GM19043 (cell line): ENCODE measurements around the gene TAF10.
A peak's percentile ranks its signal among the peaks of the same experiment; 100 is the strongest.

ENCODE experiments used
- ATAC-seq: cut with Tn5 transposase; IDR thresholded peaks from one replicate; pipeline ENCODE4 v1.9.1; 2021; ENCODE audit warnings: low read depth; ENCODE audit not compliant: unreplicated experiment

The TAF10 gene

DNA sequence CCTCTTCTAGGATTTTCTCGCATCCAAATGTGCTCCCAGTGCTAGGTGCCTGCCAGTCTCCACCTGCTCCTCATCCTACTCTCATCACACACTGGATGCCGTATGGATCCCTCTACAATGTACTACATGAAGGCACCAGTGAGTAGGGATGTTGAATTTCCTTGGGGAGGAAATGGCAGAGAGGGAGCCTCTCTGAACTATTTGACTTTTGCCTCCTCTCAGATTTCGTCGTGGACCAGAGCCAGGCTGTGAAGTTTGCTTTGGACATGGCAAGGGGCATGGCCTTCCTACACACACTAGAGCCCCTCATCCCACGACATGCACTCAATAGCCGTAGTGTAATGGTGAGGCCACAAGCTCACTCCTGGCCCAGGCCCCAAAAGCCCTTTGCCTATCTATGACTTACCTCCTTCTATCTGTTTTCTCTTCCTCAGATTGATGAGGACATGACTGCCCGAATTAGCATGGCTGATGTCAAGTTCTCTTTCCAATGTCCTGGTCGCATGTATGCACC, 2.5 kb downstream of the TAF10 start:
- no peak for ATAC-seq

GRCh38 chr11:6608726-6609501, 3.1 kb downstream of the TAF10 start:
- ATAC-seq, result no peak

DNA sequence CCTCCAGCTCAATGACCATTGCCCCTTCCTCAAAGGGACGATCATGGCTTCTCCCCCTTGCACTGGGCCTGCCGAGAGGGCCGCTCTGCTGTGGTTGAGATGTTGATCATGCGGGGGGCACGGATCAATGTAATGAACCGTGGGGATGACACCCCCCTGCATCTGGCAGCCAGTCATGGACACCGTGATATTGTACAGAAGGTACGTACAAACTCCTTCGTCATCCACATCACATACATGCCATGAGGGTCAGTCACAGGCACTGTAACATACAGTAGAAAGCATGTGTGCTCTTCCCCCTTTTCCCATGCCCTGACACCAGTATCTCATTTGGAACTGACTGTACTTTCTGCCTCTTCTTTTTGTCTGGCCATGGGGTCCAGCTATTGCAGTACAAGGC, 4.0 kb downstream of the TAF10 start:
- ATAC-seq, result no peak

- ATAC-seq, result no peak
Measured at GRCh38 chr11:6607190-6607795, 4.7 kb downstream of the TAF10 start.

DNA sequence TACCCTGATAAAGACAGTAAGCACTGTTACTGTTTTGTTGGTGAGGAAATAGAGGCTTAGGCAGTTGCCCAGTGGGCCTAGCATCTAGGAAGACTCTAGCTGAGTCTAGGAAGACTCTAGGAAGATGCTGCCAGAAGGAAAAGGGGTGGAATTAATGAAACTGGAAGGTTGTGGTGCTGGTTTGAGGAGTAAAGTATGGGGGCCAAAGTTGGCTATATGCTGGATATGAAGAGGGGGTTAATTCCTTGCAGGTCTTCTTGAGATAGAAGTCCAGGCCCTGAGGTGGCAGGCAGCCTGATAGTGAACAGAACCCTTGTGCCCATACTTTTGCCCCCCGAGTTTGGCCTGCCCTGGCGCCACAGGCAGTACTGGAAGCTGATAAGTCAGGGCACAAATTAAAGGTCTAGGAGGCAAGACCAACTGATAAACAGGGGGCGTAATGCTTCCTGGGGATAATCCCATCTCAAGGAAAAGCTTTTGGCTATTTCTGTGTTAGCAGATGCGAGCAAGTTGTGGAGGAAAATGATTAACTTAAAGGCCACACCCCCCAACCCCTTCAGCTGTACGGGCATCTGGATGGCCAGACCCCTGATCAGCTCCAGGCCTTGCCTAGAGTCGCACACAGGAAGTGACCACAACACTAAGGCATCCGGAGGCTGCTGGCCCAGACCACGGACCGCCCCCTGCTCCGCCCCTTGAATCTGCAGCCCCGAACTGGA, 5.4 kb downstream of the TAF10 start:
- ATAC-seq, result peak; percentile 56

DNA sequence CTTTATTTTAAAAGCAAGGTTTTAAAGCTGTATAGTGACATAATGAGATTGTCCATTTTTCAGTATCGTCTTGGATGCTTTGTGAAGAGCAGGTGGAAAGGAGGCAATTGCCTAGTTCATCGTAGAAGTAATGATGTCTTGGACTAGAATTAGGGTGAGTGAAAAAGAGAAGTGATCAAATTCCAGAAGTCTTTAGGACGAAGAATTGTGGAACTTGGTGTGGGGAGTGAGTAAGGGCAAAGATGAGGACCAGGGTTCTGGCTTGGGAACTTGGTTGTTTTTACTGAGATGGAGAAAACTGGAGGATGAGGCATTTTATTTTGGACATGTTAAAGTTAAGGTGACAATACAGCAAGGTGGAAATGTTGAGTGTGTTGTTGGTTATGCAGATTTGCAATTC, 7.2 kb downstream of the TAF10 start:
- ATAC-seq, result no peak

GRCh38 chr11:6604081-6604626, 7.9 kb downstream of the TAF10 start:
- peak; percentile 36 for ATAC-seq

DNA sequence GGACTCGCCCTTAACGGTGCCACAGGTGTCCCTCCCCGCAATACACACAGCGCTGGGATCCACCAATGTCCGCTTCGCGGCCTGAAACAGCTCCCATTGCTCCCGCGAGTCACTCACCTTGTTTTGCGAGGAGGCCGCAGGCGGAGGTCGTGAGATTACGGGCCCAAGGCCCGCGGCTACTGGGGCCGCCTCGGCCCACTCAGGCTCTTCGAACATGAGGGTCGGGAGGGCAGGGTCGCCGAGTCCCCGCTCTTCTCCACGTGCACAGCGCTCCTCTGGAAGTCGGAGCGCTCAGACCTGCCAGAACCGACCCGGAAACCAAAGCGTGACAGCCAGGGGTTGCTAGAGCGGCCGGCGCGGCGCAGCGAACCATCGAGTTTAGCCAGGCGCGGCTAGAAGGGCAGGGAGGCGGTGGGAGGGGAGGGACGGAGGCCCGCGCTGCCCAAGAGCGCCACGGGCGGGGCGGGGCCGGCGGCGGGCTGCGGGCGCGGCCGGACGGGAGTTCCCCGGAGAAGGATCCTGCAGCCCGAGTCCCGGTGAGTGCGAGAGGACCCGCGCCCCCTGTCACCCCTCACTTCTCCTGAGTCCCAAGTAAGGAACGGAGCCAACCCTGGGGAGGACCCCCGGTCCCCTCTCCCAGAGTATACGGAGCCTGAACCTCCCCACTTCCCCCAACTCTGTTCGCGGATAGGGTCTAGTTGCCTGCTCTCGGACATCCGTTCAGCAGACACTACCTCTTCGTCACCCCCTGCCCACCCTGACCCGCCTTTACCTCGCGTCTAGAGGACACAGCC, 8.5 kb downstream of the TAF10 start, which contains the start of the genes ILK and RRP8:
Gene ILK, plus strand, starts transcription at position 488 of the 794 bp plus-strand sequence. CDS start 498 bp downstream, outside the sequence.
Gene RRP8, minus strand, starts transcription at position 330 of the 794 bp plus-strand sequence. Its CDS starts 114 bp downstream, at position 216.
- peak; percentile 63 for ATAC-seq

- ATAC-seq, result no peak
Measured at GRCh38 chr11:6602096-6602940, 9.7 kb downstream of the TAF10 start.

- no peak for ATAC-seq
Measured at GRCh38 chr11:6601041-6601461, 11.0 kb downstream of the TAF10 start.

- ATAC-seq, result no peak
Measured at GRCh38 chr11:6599881-6600390, 12.1 kb downstream of the TAF10 start.

DNA sequence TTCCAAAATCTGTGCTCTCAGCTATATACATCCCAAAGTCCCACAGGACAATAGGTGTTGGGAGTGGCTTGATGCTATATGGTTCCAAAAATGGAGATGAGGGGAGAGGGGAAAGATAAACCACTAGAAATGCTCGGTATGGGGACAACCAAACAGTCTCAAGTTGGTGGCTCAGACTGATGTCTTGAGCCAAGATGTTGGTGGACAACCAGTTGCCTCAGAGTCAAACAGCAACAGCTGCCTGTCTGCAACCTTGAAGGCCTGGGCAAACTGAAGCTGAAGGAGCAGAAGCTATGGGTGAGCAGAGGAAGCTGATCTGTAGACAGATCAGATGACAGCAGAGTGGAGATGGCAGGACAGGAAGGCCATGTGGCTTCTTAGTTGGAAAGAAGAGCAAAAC, 12.6 kb downstream of the TAF10 start:
- no peak for ATAC-seq

- ATAC-seq, result no peak
Measured at GRCh38 chr11:6598555-6598954, 13.5 kb downstream of the TAF10 start.

- no peak for ATAC-seq
Measured at GRCh38 chr11:6596239-6596877, 15.7 kb downstream of the TAF10 start.

DNA sequence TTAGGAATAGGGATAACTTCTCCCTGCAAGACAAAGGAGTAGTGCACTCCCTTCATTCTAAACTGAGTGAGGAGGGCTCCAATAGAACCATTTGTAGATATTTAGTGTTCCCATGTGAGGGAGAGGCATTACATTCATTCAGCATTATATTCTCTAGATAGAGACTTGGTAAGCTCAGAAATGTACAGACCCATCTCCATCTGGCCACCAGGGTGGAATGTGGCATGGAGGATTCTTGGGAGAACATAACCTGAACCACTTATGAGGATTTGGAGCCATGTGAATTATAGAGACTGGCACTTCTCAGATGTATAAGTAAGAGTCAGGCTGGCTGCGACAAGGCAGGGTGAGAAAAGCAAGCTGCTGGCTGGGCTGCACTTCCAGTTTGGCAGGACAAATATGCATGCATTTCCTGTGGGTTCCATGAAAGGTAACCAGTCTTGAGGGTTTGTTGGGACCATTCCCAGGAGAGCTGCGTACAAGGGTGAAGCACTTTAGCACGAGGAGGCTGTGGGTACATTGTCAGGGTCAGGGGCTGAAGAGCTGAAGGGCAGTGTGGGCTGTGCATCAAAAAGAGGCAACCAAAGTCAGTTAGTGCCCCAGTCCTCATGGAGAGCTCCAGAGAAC, 17.8 kb downstream of the TAF10 start:
- ATAC-seq, result no peak

DNA sequence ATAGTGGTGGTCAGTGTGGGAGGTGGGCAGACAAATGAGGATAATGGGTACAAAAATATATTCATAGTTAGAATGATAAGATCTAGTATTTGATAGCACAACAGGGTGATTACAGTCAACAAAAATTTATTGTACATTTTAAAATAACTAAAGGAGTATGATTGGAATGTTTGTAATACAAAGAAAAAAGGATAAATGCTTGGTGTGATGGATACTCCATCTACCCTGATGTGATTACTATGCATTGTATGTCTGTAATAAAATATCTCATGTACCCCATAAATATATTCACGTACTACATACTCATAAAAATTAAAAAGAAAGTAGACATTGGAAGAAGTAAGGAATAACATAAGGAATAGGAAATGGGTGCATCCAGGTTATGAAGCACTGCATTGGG, 24.0 kb downstream of the TAF10 start:
- no peak for ATAC-seq

- ATAC-seq, result no peak
Measured at GRCh38 chr11:6587360-6587953, 24.6 kb downstream of the TAF10 start.
